GM23338 (cell line): ENCODE measurements around the gene CDH8. TPM values are rescaled to one million over a fixed set of nuclear protein-coding genes. Genes with fewer than 3 reads are reported as not detected.

Experiments used
- ATAC-seq: fragments of 200-7000 bp; cut with Tn5 transposase; 3 replicates; pipeline ENCODE4 v1.9.1; 2020
- DNase-seq: peaks from one replicate; pipeline ENCODE4 v3.0.0-alpha.2; 2015; ENCODE audit warnings: low spot score
- H2AFZ ChIP-seq: fragments of 200-600 bp; sonication (generic); 2 replicates; pipeline ENCODE4 v1.8.0; 2016; ENCODE audit warnings: antibody characterized with exemption, mild to moderate bottlenecking, moderate library complexity
- H3F3A ChIP-seq: fragments of 200-600 bp; sonication (generic); replicated peaks from 2 replicates; pipeline ENCODE4 v1.8.0; 2017; ENCODE audit warnings: antibody characterized with exemption, mixed run types, low read depth
- H3K27ac ChIP-seq: fragments of 200-600 bp; sonication (generic); 2 replicates; pipeline ENCODE4 v1.6.1; 2016; ENCODE audit warnings: low read depth
- H3K27me3 ChIP-seq: fragments of 200-600 bp; sonication (generic); 2 replicates; pipeline ENCODE4 v1.8.0; 2016; ENCODE audit warnings: mild to moderate bottlenecking, mixed run types, moderate library complexity; ENCODE audit not compliant: insufficient read depth
- H3K36me3 ChIP-seq: fragments of 200-600 bp; sonication (generic); 2 replicates; pipeline ENCODE4 v1.8.0; 2016; ENCODE audit warnings: mild to moderate bottlenecking; ENCODE audit not compliant: insufficient read depth
- H3K4me1 ChIP-seq: fragments of 200-600 bp; sonication (generic); 2 replicates; pipeline ENCODE4 v1.8.0; 2016; ENCODE audit warnings: mild to moderate bottlenecking, moderate library complexity; ENCODE audit not compliant: insufficient read depth
- H3K4me2 ChIP-seq: fragments of 200-600 bp; sonication (generic); 2 replicates; pipeline ENCODE4 v1.7.1; 2017; ENCODE audit warnings: mixed run types
- H3K4me3 ChIP-seq: fragments of 200-600 bp; sonication (generic); 2 replicates; pipeline ENCODE4 v1.6.1; 2016; ENCODE audit warnings: mixed run types
- H3K79me2 ChIP-seq: fragments of 200-600 bp; sonication (generic); replicated peaks from 2 replicates; pipeline ENCODE4 v1.8.0; 2017; ENCODE audit warnings: mild to moderate bottlenecking; ENCODE audit not compliant: insufficient read depth
- H3K9me2 ChIP-seq: fragments of 200-600 bp; sonication (generic); 2 replicates; pipeline ENCODE4 v1.8.0; 2017; ENCODE audit not compliant: insufficient read depth
- H4K20me1 ChIP-seq: fragments of 200-600 bp; sonication (generic); replicated peaks from 2 replicates; pipeline ENCODE4 v1.8.0; 2017; ENCODE audit warnings: mild to moderate bottlenecking; ENCODE audit not compliant: insufficient read depth
- H3K27ac Mint-ChIP-seq: 2 replicates; pipeline ENCODE4 v1.8.0; 2020; ENCODE audit warnings: inconsistent platforms, mild to moderate bottlenecking, moderate library complexity, mixed read lengths
- H3K27me3 Mint-ChIP-seq: 3 replicates; pipeline ENCODE4 v1.8.0; 2022; ENCODE audit warnings: low read depth, mild to moderate bottlenecking, moderate library complexity, mixed read lengths, inconsistent platforms; ENCODE audit not compliant: insufficient read depth, poor library complexity
- H3K36me3 Mint-ChIP-seq: 3 replicates; pipeline ENCODE4 v1.8.0; 2021; ENCODE audit warnings: low read depth, mild to moderate bottlenecking, inconsistent platforms, moderate library complexity, mixed read lengths
- H3K4me1 Mint-ChIP-seq: 3 replicates; pipeline ENCODE4 v1.8.0; 2020; ENCODE audit warnings: mild to moderate bottlenecking, inconsistent platforms, mixed read lengths
- H3K4me3 Mint-ChIP-seq: 3 replicates; pipeline ENCODE4 v1.8.0; 2021; ENCODE audit warnings: moderate library complexity, mild to moderate bottlenecking, inconsistent platforms, mixed read lengths
- H3K9me3 Mint-ChIP-seq: 3 replicates; pipeline ENCODE4 v1.8.0; 2020; ENCODE audit warnings: moderate library complexity, mild to moderate bottlenecking, inconsistent platforms, mixed read lengths
- CREB1 ChIP-seq: fragments of 250-450 bp; sonication (Bioruptor Pico); IDR thresholded peaks from 2 replicates; pipeline ENCODE4 v1.5.0; 2020; ENCODE audit warnings: low read depth, mild to moderate bottlenecking, moderate library complexity
- EZH2 ChIP-seq: fragments of 200-600 bp; sonication (generic); IDR thresholded peaks from one replicate; pipeline ENCODE4 v1.8.0; 2017; ENCODE audit warnings: antibody characterized with exemption, mild to moderate bottlenecking, low read depth; ENCODE audit not compliant: unreplicated experiment
- EZH2phosphoT487 ChIP-seq: fragments of 200-600 bp; sonication (generic); IDR thresholded peaks from one replicate; pipeline ENCODE4 v1.8.1; 2018; ENCODE audit warnings: antibody characterized with exemption; ENCODE audit not compliant: unreplicated experiment
- JUNB ChIP-seq: IDR thresholded peaks from one replicate; pipeline ENCODE4 v1.6.1; 2016; ENCODE audit warnings: antibody characterized with exemption; ENCODE audit not compliant: unreplicated experiment
- NANOG ChIP-seq: IDR thresholded peaks from 2 replicates; pipeline ENCODE4 v1.6.1; 2016; ENCODE audit warnings: antibody characterized with exemption, borderline replicate concordance
- POLR2AphosphoS5 ChIP-seq: IDR thresholded peaks from 2 replicates; pipeline ENCODE4 v1.6.1; 2016; ENCODE audit warnings: antibody characterized with exemption, low read depth
- STAT1 ChIP-seq: IDR thresholded peaks from one replicate; pipeline ENCODE4 v1.6.1; 2016; ENCODE audit warnings: antibody characterized with exemption; ENCODE audit not compliant: unreplicated experiment
- ZNF114 ChIP-seq: fragments of 250-450 bp; sonication (Bioruptor Pico); IDR thresholded peaks from 2 replicates; pipeline ENCODE4 v1.5.0; 2020; ENCODE audit warnings: mild to moderate bottlenecking, moderate library complexity
- ZNF331 ChIP-seq: fragments of 250-450 bp; sonication (Bioruptor Pico); IDR thresholded peaks from 2 replicates; pipeline ENCODE4 v1.5.0; 2020; ENCODE audit warnings: low read depth, mild to moderate bottlenecking, moderate library complexity
- polyA plus RNA-seq: library from polyadenylated mRNA; unstranded; fragments of >200 nt; fragmentation: Nextera tagmentation; extraction: Ambion mirVana; gene quantifications from 2 replicates; pipeline ENCODE4 v1.2.1, GENCODE V29; 2016
- total RNA-seq: library from RNA; depleted of rRNA; stranded (reverse); fragments of >200 nt; shearing (Covaris generic); gene quantifications from 2 replicates; pipeline ENCODE4 v1.2.3, GENCODE V29; 2014
- TF ChIP-seq, protein P1 (sequence below): IDR thresholded peaks from one replicate; pipeline ENCODE4 v1.6.1; 2018; ENCODE audit warnings: antibody characterized with exemption; ENCODE audit not compliant: unreplicated experiment
- TF ChIP-seq, protein P2 (sequence below): fragments of 250-450 bp; sonication (Bioruptor Pico); IDR thresholded peaks from 2 replicates; pipeline ENCODE4 v1.5.0; 2020; ENCODE audit warnings: mild to moderate bottlenecking, moderate library complexity

CDH8 gene
- total and polyA plus RNA-seq, 2 experiments from 2014 or later = 10.2 to 11.7 TPM

- TF ChIP-seq, protein P1, sequence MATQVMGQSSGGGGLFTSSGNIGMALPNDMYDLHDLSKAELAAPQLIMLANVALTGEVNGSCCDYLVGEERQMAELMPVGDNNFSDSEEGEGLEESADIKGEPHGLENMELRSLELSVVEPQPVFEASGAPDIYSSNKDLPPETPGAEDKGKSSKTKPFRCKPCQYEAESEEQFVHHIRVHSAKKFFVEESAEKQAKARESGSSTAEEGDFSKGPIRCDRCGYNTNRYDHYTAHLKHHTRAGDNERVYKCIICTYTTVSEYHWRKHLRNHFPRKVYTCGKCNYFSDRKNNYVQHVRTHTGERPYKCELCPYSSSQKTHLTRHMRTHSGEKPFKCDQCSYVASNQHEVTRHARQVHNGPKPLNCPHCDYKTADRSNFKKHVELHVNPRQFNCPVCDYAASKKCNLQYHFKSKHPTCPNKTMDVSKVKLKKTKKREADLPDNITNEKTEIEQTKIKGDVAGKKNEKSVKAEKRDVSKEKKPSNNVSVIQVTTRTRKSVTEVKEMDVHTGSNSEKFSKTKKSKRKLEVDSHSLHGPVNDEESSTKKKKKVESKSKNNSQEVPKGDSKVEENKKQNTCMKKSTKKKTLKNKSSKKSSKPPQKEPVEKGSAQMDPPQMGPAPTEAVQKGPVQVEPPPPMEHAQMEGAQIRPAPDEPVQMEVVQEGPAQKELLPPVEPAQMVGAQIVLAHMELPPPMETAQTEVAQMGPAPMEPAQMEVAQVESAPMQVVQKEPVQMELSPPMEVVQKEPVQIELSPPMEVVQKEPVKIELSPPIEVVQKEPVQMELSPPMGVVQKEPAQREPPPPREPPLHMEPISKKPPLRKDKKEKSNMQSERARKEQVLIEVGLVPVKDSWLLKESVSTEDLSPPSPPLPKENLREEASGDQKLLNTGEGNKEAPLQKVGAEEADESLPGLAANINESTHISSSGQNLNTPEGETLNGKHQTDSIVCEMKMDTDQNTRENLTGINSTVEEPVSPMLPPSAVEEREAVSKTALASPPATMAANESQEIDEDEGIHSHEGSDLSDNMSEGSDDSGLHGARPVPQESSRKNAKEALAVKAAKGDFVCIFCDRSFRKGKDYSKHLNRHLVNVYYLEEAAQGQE = no peak
Measured at GRCh38 chr16:61834082-61834481, 202.2 kb downstream of the CDH8 start (continued).

DNA sequence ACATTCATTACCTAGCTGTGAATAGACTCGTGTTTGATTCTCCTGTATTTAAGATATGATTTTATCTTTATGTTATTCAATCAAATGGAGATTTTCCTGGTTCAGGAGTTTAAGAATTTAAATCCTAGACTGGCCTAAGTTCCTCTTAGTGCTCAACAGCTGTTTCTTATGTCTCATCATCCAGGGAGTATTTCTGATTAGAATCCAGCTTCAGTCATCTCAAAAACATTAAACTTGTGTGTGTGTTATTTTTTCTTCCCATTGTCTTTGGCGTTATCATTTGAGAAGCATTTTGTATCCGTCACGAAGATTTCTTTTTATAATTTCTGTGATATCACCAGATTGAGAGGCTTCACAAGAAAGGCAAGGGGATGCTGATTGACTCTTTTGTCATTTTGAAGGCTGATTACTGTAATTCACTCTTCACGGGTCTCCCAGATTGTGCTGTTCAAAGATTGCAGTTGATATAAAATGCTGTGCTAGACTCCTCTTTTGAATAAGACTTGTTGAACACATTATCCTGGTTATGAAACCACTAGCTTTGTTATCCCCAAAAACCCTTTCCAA, 204.8 kb downstream of the CDH8 start:
- no peaks in the 10 kb centered on the region for H3K36me3 ChIP-seq
- Mint-ChIP-seq H3K27ac (no peak overlapping the region), H3K27me3 (no peaks in the 10 kb centered on the region), H3K9me3 (no peaks in the 10 kb centered on the region), H3K4me3 (no peak overlapping the region), H3K36me3 (no peaks in the 10 kb centered on the region), H3K4me1 (peaks cover 6% of the 10 kb centered on the region; the same call in 2 of the 3 replicates)
- H3F3A ChIP-seq = no peaks in the 10 kb centered on the region
- H3K79me2 ChIP-seq = no peaks in the 10 kb centered on the region
- no peaks in the 10 kb centered on the region for H4K20me1 ChIP-seq
- no peaks in the 10 kb centered on the region; the same call in 1 of the 2 replicates for H3K9me2 ChIP-seq
- DNase-seq = no peak
- peaks cover 2% of the 10 kb centered on the region; the same call in 1 of the 2 replicates for H3K4me1 ChIP-seq
- H3K4me2 ChIP-seq = no peak overlapping the region
- H3K4me3 ChIP-seq = no peak overlapping the region
- ATAC-seq = no peak
- no peak overlapping the region for H2AFZ ChIP-seq
- no peak overlapping the region for H3K27ac ChIP-seq
- no peaks in the 10 kb centered on the region for H3K27me3 ChIP-seq
- no peak for TF ChIP-seq ZNF331 (CRISPR knock-in tag)
- TF ChIP-seq, protein P1 = no peak
- no peak for TF ChIP-seq EZH2phosphoT487
- TF ChIP-seq STAT1 = no peak
- no peak for TF ChIP-seq ZNF114 (CRISPR knock-in tag)
- TF ChIP-seq NANOG = no peak
- TF ChIP-seq POLR2AphosphoS5 = no peak
- TF ChIP-seq EZH2 = no peak
- TF ChIP-seq JUNB = no peak
- TF ChIP-seq, protein P2, sequence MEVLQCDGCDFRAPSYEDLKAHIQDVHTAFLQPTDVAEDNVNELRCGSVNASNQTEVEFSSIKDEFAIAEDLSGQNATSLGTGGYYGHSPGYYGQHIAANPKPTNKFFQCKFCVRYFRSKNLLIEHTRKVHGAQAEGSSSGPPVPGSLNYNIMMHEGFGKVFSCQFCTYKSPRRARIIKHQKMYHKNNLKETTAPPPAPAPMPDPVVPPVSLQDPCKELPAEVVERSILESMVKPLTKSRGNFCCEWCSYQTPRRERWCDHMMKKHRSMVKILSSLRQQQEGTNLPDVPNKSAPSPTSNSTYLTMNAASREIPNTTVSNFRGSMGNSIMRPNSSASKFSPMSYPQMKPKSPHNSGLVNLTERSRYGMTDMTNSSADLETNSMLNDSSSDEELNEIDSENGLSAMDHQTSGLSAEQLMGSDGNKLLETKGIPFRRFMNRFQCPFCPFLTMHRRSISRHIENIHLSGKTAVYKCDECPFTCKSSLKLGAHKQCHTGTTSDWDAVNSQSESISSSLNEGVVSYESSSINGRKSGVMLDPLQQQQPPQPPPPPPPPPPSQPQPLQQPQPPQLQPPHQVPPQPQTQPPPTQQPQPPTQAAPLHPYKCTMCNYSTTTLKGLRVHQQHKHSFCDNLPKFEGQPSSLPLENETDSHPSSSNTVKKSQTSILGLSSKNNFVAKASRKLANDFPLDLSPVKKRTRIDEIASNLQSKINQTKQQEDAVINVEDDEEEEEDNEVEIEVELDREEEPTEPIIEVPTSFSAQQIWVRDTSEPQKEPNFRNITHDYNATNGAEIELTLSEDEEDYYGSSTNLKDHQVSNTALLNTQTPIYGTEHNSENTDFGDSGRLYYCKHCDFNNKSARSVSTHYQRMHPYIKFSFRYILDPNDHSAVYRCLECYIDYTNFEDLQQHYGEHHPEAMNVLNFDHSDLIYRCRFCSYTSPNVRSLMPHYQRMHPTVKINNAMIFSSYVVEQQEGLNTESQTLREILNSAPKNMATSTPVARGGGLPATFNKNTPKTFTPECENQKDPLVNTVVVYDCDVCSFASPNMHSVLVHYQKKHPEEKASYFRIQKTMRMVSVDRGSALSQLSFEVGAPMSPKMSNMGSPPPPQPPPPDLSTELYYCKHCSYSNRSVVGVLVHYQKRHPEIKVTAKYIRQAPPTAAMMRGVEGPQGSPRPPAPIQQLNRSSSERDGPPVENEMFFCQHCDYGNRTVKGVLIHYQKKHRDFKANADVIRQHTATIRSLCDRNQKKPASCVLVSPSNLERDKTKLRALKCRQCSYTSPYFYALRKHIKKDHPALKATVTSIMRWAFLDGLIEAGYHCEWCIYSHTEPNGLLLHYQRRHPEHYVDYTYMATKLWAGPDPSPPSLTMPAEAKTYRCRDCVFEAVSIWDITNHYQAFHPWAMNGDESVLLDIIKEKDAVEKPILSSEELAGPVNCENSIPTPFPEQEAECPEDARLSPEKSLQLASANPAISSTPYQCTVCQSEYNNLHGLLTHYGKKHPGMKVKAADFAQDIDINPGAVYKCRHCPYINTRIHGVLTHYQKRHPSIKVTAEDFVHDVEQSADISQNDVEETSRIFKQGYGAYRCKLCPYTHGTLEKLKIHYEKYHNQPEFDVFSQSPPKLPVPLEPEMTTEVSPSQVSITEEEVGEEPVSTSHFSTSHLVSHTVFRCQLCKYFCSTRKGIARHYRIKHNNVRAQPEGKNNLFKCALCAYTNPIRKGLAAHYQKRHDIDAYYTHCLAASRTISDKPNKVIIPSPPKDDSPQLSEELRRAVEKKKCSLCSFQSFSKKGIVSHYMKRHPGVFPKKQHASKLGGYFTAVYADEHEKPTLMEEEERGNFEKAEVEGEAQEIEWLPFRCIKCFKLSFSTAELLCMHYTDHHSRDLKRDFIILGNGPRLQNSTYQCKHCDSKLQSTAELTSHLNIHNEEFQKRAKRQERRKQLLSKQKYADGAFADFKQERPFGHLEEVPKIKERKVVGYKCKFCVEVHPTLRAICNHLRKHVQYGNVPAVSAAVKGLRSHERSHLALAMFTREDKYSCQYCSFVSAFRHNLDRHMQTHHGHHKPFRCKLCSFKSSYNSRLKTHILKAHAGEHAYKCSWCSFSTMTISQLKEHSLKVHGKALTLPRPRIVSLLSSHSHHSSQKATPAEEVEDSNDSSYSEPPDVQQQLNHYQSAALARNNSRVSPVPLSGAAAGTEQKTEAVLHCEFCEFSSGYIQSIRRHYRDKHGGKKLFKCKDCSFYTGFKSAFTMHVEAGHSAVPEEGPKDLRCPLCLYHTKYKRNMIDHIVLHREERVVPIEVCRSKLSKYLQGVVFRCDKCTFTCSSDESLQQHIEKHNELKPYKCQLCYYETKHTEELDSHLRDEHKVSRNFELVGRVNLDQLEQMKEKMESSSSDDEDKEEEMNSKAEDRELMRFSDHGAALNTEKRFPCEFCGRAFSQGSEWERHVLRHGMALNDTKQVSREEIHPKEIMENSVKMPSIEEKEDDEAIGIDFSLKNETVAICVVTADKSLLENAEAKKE (CRISPR knock-in tag) = no peak
- TF ChIP-seq CREB1 (CRISPR knock-in tag) = no peak
